ENCODE results near the gene MPG. TPM values are rescaled to one million over a fixed set of nuclear protein-coding genes. Genes with fewer than 3 reads are reported as not detected.

Gene MPG
- polyA plus RNA-seq, 1 donor from 2014 or later: 70.9 TPM

- Histone ChIP-seq H3K9me3 (ENCODE audit: low read length) (no peaks in the 10 kb centered on the region), H3F3A (ENCODE audit: insufficient read depth, low read length, poor library complexity, severe bottlenecking) (no peaks in the 10 kb centered on the region), H3K36me3 (ENCODE audit: insufficient read depth, low read length) (no peaks in the 10 kb centered on the region), H3K27me3 (ENCODE audit: insufficient read depth, low read depth, low read length) (no peaks in the 10 kb centered on the region), H3K4me3 (ENCODE audit: low read length) (no peak overlapping the region), H4K20me1 (ENCODE audit: insufficient read depth) (no peaks in the 10 kb centered on the region), H3K9ac (ENCODE audit: low read length) (no peak overlapping the region), H2AFZ (ENCODE audit: low read depth, low read length) (no peak overlapping the region), H3K9me2 (ENCODE audit: insufficient read depth, low read length) (no peaks in the 10 kb centered on the region), H3K27ac (ENCODE audit: low read length) (no peak overlapping the region), H3K79me2 (replicated peaks; ENCODE audit: insufficient read depth, low read length) (no peaks in the 10 kb centered on the region), H3K4me2 (ENCODE audit: low read length) (no peak overlapping the region)
- TF ChIP-seq RAD21 (conservative IDR thresholded peaks at IDR 0.05): no peak
These were observed 36.3 kb downstream of the MPG start for GRCh38 chr16:114327-114726.

GRCh38 chr16:116015-116414 lies 38.0 kb downstream of the MPG start:
- no peak overlapping the region for H3K4me3 ChIP-seq (ENCODE audit: low read length)
- no peaks in the 10 kb centered on the region for H3K9me2 ChIP-seq (ENCODE audit: insufficient read depth, low read length)
- H3K79me2 ChIP-seq (replicated peaks; ENCODE audit: insufficient read depth, low read length): no peaks in the 10 kb centered on the region
- H3K27ac ChIP-seq (ENCODE audit: low read length): no peak overlapping the region
- no peak overlapping the region for H3K4me2 ChIP-seq (ENCODE audit: low read length)
- H3F3A ChIP-seq (ENCODE audit: insufficient read depth, low read length, poor library complexity, severe bottlenecking): no peaks in the 10 kb centered on the region
- no peak overlapping the region for H2AFZ ChIP-seq (ENCODE audit: low read depth, low read length)
- no peaks in the 10 kb centered on the region for H3K9me3 ChIP-seq (ENCODE audit: low read length)
- H3K36me3 ChIP-seq (ENCODE audit: insufficient read depth, low read length): no peaks in the 10 kb centered on the region
- no peaks in the 10 kb centered on the region for H4K20me1 ChIP-seq (ENCODE audit: insufficient read depth)
- TF ChIP-seq CTCF (IDR thresholded peaks at IDR 0.05; ENCODE audit: poor library complexity, severe bottlenecking) (no peak), REST (IDR thresholded peaks at IDR 0.05; ENCODE audit: borderline replicate concordance) (no peak), SMC3 (conservative IDR thresholded peaks at IDR 0.05; ENCODE audit: poor library complexity) (no peak), TAF1 (IDR thresholded peaks at IDR 0.05; ENCODE audit: low read depth) (no peak), MXI1 (conservative IDR thresholded peaks at IDR 0.05; ENCODE audit: poor library complexity, severe bottlenecking) (no peak), EP300 (conservative IDR thresholded peaks at IDR 0.05; ENCODE audit: poor library complexity, severe bottlenecking) (no peak), EZH2 (IDR thresholded peaks at IDR 0.05; ENCODE audit: borderline replicate concordance, insufficient read depth, low read length, poor library complexity, severe bottlenecking) (no peak)
- H3K27me3 ChIP-seq (ENCODE audit: insufficient read depth, low read depth, low read length): no peaks in the 10 kb centered on the region
- H3K9ac ChIP-seq (ENCODE audit: low read length): no peak overlapping the region

Measured in neural cell (in vitro differentiated cells).